Smooth muscle cell (in vitro differentiated cells): ENCODE measurements around the gene TMEM212. TPM values are rescaled to one million over a fixed set of nuclear protein-coding genes. Genes with fewer than 3 reads are reported as not detected.
A peak's percentile ranks its signal among the peaks of the same experiment; 100 is the strongest.
"Not testable (repeated sequence)": the region's sequence is repeated elsewhere in the genome, so short reads cannot be mapped to it uniquely, and the experiment has no call there.

Experiments
- DNase-seq: peaks from one replicate; lab custom pipeline; 2025; ENCODE audit not compliant: unreplicated experiment; lab: John Stamatoyannopoulos, UW
- H2AFZ ChIP-seq: fragments of 200-600 bp; sonication (generic); 2 replicates; pipeline ENCODE4 v1.6.0; 2016; ENCODE audit warnings: antibody characterized with exemption, low read depth, mild to moderate bottlenecking
- H3F3A ChIP-seq: fragments of 200-600 bp; sonication (generic); 2 replicates; pipeline ENCODE4 v1.6.0; 2017; ENCODE audit warnings: antibody characterized with exemption, low read depth
- H3K27ac ChIP-seq: fragments of 200-600 bp; sonication (generic); 2 replicates; pipeline ENCODE4 v1.5.1; 2016; ENCODE audit warnings: low read depth, mild to moderate bottlenecking
- H3K27me3 ChIP-seq: fragments of 200-600 bp; sonication (generic); 2 replicates; pipeline ENCODE4 v1.6.1; 2016; ENCODE audit warnings: low read depth, mild to moderate bottlenecking
- H3K36me3 ChIP-seq: fragments of 200-600 bp; sonication (generic); 2 replicates; pipeline ENCODE4 v1.5.1; 2016; ENCODE audit warnings: low read depth
- H3K4me1 ChIP-seq: fragments of 200-600 bp; sonication (generic); 2 replicates; pipeline ENCODE4 v1.5.1; 2016; ENCODE audit warnings: low read depth
- H3K4me2 ChIP-seq: fragments of 200-600 bp; sonication (generic); 2 replicates; pipeline ENCODE4 v1.6.0; 2016; ENCODE audit warnings: mild to moderate bottlenecking
- H3K4me3 ChIP-seq: fragments of 200-600 bp; sonication (generic); 2 replicates; pipeline ENCODE4 v1.5.1; 2016; ENCODE audit warnings: mild to moderate bottlenecking
- H3K79me2 ChIP-seq: fragments of 200-600 bp; sonication (generic); 2 replicates; pipeline ENCODE4 v1.6.0; 2016; ENCODE audit warnings: low read depth, mild to moderate bottlenecking
- H3K9ac ChIP-seq: fragments of 200-600 bp; sonication (generic); 2 replicates; pipeline ENCODE4 v1.6.0; 2016; ENCODE audit warnings: low read depth
- H3K9me3 ChIP-seq: fragments of 200-600 bp; sonication (generic); replicated peaks from 2 replicates; pipeline ENCODE4 v1.5.1; 2016; ENCODE audit warnings: low read depth
- H4K20me1 ChIP-seq: fragments of 200-600 bp; sonication (generic); 2 replicates; pipeline ENCODE4 v1.6.0; 2016; ENCODE audit warnings: low read depth
- CTCF ChIP-seq: fragments of 200-600 bp; sonication (generic); IDR thresholded peaks from 2 replicates; pipeline ENCODE4 v1.5.1; 2017; ENCODE audit warnings: borderline replicate concordance, mild to moderate bottlenecking, antibody characterized with exemption; ENCODE audit not compliant: insufficient read depth, poor library complexity, severe bottlenecking
- WGBS: methylation state at CpG from one replicate; pipeline ENCODE4 v1.1.7; 2016; ENCODE audit warnings: low lambda C conversion rate; 5-methylcytosine and 5-hydroxymethylcytosine counted together
- polyA plus RNA-seq: library from polyadenylated mRNA; unstranded; fragments of >200 nt; fragmentation: Nextera tagmentation; extraction: Ambion mirVana; gene quantifications from 2 replicates; pipeline ENCODE4 v1.2.1, GENCODE V29; 2016
- total RNA-seq: library from RNA; depleted of rRNA; stranded (reverse); fragments of >200 nt; gene quantifications from 2 replicates; pipeline ENCODE4 v1.2.3, GENCODE V29; 2014

TMEM212 gene
- total and polyA plus RNA-seq, 2 experiments from 2014 or later, result not detected

GRCh38 chr3:171813278-171813896, 29.8 kb upstream of the TMEM212 start:
- TF ChIP-seq CTCF, result no peak
- no peaks in the 10 kb centered on the region for H3K36me3 ChIP-seq
- H4K20me1 ChIP-seq, result no peaks in the 10 kb centered on the region
- H3K27ac ChIP-seq, result peak overlapping the region; percentile 95
- no peaks in the 10 kb centered on the region for H3K9me3 ChIP-seq
- H3K4me1 ChIP-seq, result no peaks in the 10 kb centered on the region
- H3F3A ChIP-seq, result peaks cover 13% of the 10 kb centered on the region
- WGBS, result 96% methylated on average over 3 of the region's 3 CpGs
- H2AFZ ChIP-seq, result no peak overlapping the region
- no peaks in the 10 kb centered on the region for H3K27me3 ChIP-seq
- no peak for DNase-seq
- H3K9ac ChIP-seq, result no peak overlapping the region
- H3K4me3 ChIP-seq, result no peak overlapping the region
- H3K4me2 ChIP-seq, result no peak overlapping the region
- peaks cover 3% of the 10 kb centered on the region for H3K79me2 ChIP-seq

DNA sequence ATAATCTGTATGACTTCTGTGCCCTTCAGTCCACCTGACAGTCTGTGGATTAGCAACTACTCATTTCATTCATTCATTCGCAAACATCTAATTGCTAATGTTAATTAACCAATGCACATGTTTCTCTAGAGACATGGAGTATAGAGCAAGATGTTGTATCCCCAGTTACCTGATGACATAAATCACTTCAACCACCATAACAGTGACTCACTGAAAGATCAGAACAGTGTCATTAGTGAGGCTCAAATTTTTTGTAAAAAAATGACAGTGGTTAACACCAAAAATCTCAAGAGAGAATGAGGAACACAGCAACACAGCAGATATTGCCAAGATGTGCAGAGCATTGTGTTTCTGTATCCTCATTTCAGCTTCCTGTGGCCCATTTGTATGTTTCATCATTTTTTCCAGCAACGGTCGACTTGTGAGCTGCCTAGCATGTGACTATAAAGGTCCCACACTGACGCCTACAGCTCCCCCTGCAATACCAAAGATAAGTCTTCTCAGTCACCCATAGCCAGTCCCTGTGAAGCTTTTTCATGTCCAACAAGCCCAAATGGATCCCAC, 29.2 kb upstream of the TMEM212 start:
- Histone ChIP-seq H3K79me2 (no peaks in the 10 kb centered on the region), H4K20me1 (no peaks in the 10 kb centered on the region), H3K9ac (no peak overlapping the region), H2AFZ (no peak overlapping the region), H3K27ac (peak overlapping the region; percentile 95), H3K4me2 (no peak overlapping the region), H3K27me3 (no peaks in the 10 kb centered on the region), H3K4me1 (no peaks in the 10 kb centered on the region), H3K36me3 (no peaks in the 10 kb centered on the region), H3F3A (peaks cover 13% of the 10 kb centered on the region), H3K9me3 (no peaks in the 10 kb centered on the region), H3K4me3 (no peak overlapping the region)
- TF ChIP-seq CTCF, result no peak
- 47% methylated on average over 4 of the region's 4 CpGs for WGBS
- DNase-seq, result no peak

DNA sequence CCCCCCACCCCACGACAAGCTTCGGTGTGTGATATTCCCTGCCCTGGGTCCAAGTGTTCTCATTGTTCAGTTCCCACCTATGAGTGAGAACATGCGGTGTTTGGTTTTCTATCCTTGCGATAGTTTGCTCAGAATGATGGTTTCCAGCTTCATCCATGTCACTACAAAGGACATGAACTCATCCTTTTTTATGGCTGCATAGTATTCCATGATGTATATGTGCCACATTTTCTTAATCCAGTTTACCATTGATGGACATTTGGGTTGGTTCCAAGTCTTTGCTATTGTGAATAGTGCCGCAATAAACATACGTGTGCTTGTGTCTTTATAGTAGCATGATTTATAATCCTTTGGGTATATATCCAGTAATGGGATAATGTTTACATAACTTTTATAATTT, 28.5 kb upstream of the TMEM212 start:
- H3K9me3 ChIP-seq, H3K27me3 ChIP-seq, H3K9ac ChIP-seq, H3K4me2 ChIP-seq, H3K36me3 ChIP-seq, H2AFZ ChIP-seq, H3K4me3 ChIP-seq, DNase-seq, H3K79me2 ChIP-seq, H3K4me1 ChIP-seq, H3K27ac ChIP-seq, H4K20me1 ChIP-seq: not testable (repeated sequence)
- H3F3A ChIP-seq, result peaks cover 13% of the 10 kb centered on the region
- WGBS, result 99% methylated on average over 6 of the region's 6 CpGs

DNA sequence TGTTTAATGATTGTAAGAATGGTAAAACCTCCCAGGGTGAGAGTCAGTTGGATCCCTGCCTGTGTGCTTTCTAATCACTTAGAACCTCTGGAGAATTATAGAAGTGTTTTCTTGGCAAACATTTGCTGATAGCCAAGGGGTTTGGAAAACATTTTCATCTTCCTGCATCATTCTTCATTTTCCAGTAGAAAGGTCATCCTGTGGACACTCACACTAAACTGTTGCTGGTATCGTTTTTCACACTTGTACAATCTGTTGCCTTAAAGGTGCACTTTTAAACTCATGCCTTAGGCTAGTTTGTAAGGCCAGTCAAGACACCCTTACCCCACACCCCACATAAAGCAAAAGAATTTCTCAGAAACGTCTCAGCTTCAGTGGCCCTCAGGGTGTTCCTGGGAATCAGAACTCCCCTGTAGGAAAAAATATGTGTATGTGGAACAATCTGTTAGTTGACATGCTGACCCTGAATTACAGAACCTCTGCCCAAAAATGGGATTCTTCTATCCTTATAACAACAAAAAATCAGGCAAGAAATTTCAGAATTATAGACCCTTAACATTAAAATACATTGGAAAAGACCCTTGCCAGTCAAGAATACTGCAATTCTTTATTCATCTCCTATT, 27.1 kb upstream of the TMEM212 start:
- Histone ChIP-seq H3K4me1 (no peaks in the 10 kb centered on the region), H3F3A (peaks cover 7% of the 10 kb centered on the region), H3K27me3 (no peaks in the 10 kb centered on the region), H3K4me3 (no peak overlapping the region), H3K9me3 (no peaks in the 10 kb centered on the region), H3K27ac (peak overlapping the region; percentile 50), H3K4me2 (no peak overlapping the region), H3K79me2 (no peaks in the 10 kb centered on the region), H3K36me3 (no peaks in the 10 kb centered on the region), H4K20me1 (no peaks in the 10 kb centered on the region), H3K9ac (no peak overlapping the region), H2AFZ (no peak overlapping the region)
- DNase-seq, result no peak
- WGBS, result 43% methylated on average over 2 of the region's 2 CpGs
- no peak for TF ChIP-seq CTCF
